WERI-Rb-1 (cell line): ENCODE measurements around the gene NUDT3.

Source experiments
- DNase-seq: peaks from one replicate; pipeline ENCODE4 v3.0.0-alpha.2; 2020
- H3K27ac ChIP-seq: fragments of 250-450 bp; sonication (Bioruptor Pico); 2 replicates; pipeline ENCODE4 v1.5.1; 2020; ENCODE audit warnings: mild to moderate bottlenecking, moderate library complexity
- H3K27me3 ChIP-seq: fragments of 250-450 bp; sonication (Bioruptor Pico); 2 replicates; pipeline ENCODE4 v1.5.1; 2021; ENCODE audit warnings: mild to moderate bottlenecking, low read depth, moderate library complexity; ENCODE audit not compliant: insufficient read depth, severe bottlenecking
- H3K36me3 ChIP-seq: fragments of 250-450 bp; sonication (Bioruptor Pico); 2 replicates; pipeline ENCODE4 v1.5.1; 2020; ENCODE audit warnings: mild to moderate bottlenecking, moderate library complexity
- H3K4me3 ChIP-seq: 2 replicates; pipeline ENCODE4 v1.5.1; 2011; ENCODE audit warnings: low read depth, mild to moderate bottlenecking, control low read depth, low read length
- H3K9me3 ChIP-seq: fragments of 250-450 bp; sonication (Bioruptor Pico); 2 replicates; pipeline ENCODE4 v1.5.1; 2021; ENCODE audit warnings: mild to moderate bottlenecking, moderate library complexity; ENCODE audit not compliant: severe bottlenecking
- CTCF ChIP-seq: IDR thresholded peaks from 2 replicates; pipeline ENCODE4 v1.5.1; 2011; ENCODE audit warnings: low read depth, mild to moderate bottlenecking, control low read depth, inconsistent platforms, low read length

NUDT3 gene

GRCh38 chr6:34312259-34312658 is 80.2 kb downstream of the NUDT3 start:
- no peak for TF ChIP-seq CTCF
- Histone ChIP-seq H3K27me3 (no peaks in the 10 kb centered on the region), H3K9me3 (no peaks in the 10 kb centered on the region), H3K27ac (no peak overlapping the region), H3K36me3 (no peaks in the 10 kb centered on the region), H3K4me3 (no peak overlapping the region)
- no peak for DNase-seq

GRCh38 chr6:34310817-34311216 is 81.7 kb downstream of the NUDT3 start:
- no peak overlapping the region for H3K4me3 ChIP-seq
- H3K27ac ChIP-seq = no peak overlapping the region
- TF ChIP-seq CTCF = no peak
- no peaks in the 10 kb centered on the region for H3K9me3 ChIP-seq
- H3K27me3 ChIP-seq = no peaks in the 10 kb centered on the region
- no peaks in the 10 kb centered on the region for H3K36me3 ChIP-seq
- DNase-seq = no peak

GRCh38 chr6:34308483-34308882 is 84.0 kb downstream of the NUDT3 start:
- DNase-seq = no peak
- Histone ChIP-seq H3K4me3 (no peak overlapping the region), H3K27ac (no peak overlapping the region), H3K9me3 (no peaks in the 10 kb centered on the region), H3K27me3 (no peaks in the 10 kb centered on the region), H3K36me3 (no peaks in the 10 kb centered on the region)
- no peak for TF ChIP-seq CTCF

- no peak for TF ChIP-seq CTCF
- no peak overlapping the region for H3K27ac ChIP-seq
- H3K9me3 ChIP-seq = no peaks in the 10 kb centered on the region
- H3K4me3 ChIP-seq = no peak overlapping the region
- H3K36me3 ChIP-seq = peaks cover 2% of the 10 kb centered on the region; the same call in 1 of the 2 replicates
- no peaks in the 10 kb centered on the region for H3K27me3 ChIP-seq
- peak; percentile 72 for DNase-seq
Observed at GRCh38 chr6:34305982-34306708, 86.3 kb downstream of the NUDT3 start.

GRCh38 chr6:34305497-34305896 is 87.0 kb downstream of the NUDT3 start:
- TF ChIP-seq CTCF = no peak
- no peaks in the 10 kb centered on the region for H3K27me3 ChIP-seq
- H3K4me3 ChIP-seq = no peak overlapping the region
- H3K36me3 ChIP-seq = peaks cover 3% of the 10 kb centered on the region; the same call in 1 of the 2 replicates
- no peak overlapping the region for H3K27ac ChIP-seq
- no peaks in the 10 kb centered on the region for H3K9me3 ChIP-seq
- no peak for DNase-seq

- no peak overlapping the region for H3K4me3 ChIP-seq
- no peaks in the 10 kb centered on the region for H3K9me3 ChIP-seq
- H3K36me3 ChIP-seq = peaks cover 7% of the 10 kb centered on the region; the same call in 1 of the 2 replicates
- H3K27ac ChIP-seq = no peak overlapping the region
- DNase-seq = no peak
- TF ChIP-seq CTCF = no peak
- no peaks in the 10 kb centered on the region for H3K27me3 ChIP-seq
Observed at GRCh38 chr6:34304164-34304563, 88.3 kb downstream of the NUDT3 start.
